ENCODE data around the gene ALDH1A1.

ALDH1A1 gene

DNA sequence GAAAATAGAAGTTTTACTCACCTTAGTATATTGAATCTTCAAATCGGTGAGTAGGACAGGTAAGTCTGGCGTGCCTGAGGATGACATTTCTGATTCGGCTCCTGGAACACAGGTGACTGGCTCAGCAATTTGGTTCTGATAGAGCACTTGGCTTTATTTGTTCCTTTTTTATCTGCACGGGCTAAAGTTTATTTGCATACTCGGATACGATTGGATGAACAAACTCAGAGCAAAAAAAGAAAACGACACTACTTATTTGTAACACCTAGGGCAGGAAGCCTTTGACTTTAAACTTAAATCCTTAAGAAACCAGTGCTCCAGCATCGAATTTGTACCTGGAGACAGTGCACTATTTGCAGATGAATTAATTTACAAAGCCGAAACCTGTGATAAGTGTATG is at the start of gene ALDH1A1:
Gene ALDH1A1, minus strand, starts transcription at position 140 of the 400 bp plus-strand sequence. Its CDS starts 53 bp downstream, at position 87.
- DNase-seq (ENCODE audit: low spot score), result no peak

- no peak for DNase-seq (ENCODE audit: low spot score)
Measured at GRCh38 chr9:73001860-73002259, 49.0 kb upstream of the ALDH1A1 start.

DNA sequence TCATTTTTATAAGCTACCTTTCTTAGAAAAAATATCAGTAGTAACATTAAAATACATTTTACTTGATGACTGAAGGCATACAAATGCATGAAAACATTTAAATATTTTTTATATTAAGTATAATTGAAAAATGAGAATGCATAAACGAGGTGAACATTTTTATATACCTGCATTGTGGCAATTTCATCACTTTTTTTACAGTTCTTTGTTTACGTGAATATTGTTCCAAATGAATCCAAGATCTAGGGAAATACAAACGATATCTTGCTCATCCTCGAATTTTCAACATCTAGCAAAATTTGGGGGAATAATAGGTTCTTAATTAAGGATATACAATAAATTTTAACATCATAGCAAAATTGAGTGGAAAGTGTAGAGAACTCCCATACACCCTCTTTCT is 45.5 kb upstream of the ALDH1A1 start:
- no peak for DNase-seq (ENCODE audit: low spot score)

GRCh38 chr9:72997387-72997995 is 44.6 kb upstream of the ALDH1A1 start:
- DNase-seq (ENCODE audit: low spot score), result no peak

- DNase-seq (ENCODE audit: low spot score), result no peak
Measured at GRCh38 chr9:72996684-72997314, 43.9 kb upstream of the ALDH1A1 start.

- no peak for DNase-seq (ENCODE audit: low spot score)
Measured at GRCh38 chr9:72996114-72996513, 43.3 kb upstream of the ALDH1A1 start.

- no peak for DNase-seq (ENCODE audit: low spot score)
Measured at GRCh38 chr9:72995131-72996024, 42.5 kb upstream of the ALDH1A1 start.

DNA sequence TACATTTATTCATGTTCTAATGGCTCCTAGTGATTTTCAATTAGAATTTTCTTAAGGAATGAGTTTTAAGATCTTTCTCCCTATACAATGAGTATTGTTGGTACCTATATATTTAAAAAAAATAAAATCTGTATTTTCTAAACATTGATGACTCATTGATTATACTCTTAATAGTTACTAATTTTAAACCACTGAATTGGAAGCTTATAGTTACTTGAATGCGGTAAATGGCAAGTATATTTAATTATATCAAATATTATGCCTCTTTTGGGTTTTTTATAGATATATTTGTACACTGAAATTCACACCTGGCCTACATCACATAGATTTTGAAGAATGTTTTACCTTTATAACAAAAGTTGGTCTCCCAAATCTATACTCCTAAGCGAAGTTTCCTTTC is 38.9 kb upstream of the ALDH1A1 start:
- no peak for DNase-seq (ENCODE audit: low spot score)

- no peak for DNase-seq (ENCODE audit: low spot score)
Measured at GRCh38 chr9:72990397-72991182, 37.7 kb upstream of the ALDH1A1 start.

DNA sequence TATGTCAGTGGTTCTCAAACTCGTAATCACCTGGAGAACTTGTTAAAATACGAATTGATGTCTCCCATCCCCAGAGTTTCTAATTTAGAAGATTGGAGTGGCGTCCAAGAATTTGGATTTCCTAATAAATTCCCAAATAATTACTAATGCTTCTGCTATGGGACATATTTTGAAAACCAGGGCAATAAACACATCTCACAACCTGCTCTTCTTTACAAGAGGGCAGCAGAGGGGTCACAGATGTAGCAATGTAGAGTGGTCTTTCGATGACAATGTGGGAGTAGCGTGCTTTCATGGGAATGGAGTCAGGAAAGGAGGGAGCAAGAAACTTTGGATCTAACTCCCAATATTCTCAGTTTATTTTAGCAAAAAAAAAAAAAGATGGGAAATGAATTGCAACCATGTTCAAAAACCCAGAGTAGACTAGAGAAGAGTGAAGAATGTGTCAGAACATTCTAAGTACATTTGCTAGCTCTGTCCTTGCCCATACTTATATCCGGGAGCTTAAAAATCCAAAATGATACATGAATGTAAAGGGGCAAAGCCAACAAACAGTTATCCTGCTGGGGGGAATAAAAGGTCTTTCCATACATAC is 33.8 kb upstream of the ALDH1A1 start:
- no peak for DNase-seq (ENCODE audit: low spot score)

GRCh38 chr9:72985746-72986145 is 32.9 kb upstream of the ALDH1A1 start:
- DNase-seq (ENCODE audit: low spot score), result no peak

DNA sequence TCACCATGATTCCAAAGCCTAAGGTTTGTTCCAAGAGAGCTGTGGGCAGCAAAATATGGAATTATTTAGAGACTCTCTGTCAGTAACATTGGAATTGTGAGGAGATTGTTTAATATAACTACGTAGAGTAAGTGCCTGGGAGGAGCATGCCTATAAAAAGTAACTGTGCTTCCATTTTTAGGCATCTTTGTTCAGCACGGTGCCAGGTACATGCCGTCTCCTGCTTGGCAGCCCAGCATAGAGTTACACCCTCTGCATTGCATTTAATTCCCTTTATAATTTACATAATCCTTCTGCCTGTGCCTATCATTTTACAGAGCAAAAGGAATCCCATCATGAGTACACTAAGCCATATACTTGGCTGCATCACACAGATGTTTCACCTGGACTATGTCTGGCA is 32.1 kb upstream of the ALDH1A1 start:
- DNase-seq (ENCODE audit: low spot score), result no peak

DNA sequence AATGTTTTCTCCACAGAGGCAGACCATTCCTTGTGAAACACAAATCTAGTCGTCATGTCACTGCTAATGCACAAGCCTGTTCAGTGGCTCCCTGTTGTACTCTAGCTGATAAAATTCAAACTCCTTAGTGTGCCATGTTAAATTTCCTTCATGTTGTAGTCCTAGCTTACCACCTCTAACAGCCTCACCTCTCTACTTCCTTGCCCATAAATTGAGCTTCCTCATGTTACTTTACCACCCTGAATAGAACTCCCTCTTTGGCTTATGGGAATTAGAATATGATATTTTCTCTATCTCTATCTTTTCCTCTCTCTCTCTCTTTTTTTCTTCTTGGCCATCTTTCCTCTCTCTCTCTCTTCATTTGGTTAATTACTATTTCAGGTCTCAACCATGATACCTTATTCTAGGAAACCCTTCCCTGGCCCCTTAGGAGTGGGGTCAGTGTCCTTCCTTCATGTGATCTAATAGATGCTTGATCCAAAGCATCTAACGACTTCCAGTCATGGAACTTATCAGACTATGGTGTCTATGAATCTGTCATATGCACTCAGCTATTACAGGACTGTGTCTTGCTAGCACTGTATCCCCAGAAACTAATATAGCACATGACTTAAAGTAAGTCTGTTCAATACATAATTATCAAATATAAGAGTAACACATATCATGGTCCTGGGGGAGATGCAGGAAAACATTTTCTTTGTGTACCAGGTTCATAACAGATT is 31.5 kb upstream of the ALDH1A1 start:
- DNase-seq (ENCODE audit: low spot score), result no peak

DNA sequence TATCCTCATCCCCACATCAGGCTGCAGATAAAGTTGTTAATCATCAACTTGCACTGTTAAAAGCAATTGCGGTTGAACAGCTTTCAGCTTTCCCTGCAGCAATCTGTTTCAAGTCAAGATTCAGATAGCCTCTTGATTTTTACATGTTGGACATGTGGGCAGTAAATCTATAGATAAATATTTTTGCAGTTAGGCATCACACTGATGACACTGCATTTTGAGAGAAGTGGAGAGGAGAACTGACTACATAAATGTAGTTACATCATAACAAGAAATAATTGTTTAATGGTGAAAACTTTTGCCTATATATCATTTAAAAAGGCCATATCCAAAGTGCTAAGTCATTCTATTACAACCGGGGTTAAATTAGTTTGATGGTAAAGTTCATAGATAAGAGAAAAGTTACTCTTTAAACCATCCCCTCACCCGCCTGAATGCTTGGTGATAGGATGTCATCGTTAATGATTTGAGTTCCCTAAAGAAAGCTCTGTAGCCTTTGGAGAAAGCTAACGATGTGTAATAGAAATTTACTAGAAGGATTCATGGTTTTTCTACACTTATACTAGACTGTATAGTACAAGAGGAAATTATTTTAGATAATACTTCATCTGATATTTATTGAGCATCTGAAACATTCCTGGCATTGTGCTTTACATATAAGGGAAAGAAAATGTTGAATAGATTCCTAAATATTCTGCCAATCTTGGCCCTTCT is 30.8 kb upstream of the ALDH1A1 start:
- no peak for DNase-seq (ENCODE audit: low spot score)

DNA sequence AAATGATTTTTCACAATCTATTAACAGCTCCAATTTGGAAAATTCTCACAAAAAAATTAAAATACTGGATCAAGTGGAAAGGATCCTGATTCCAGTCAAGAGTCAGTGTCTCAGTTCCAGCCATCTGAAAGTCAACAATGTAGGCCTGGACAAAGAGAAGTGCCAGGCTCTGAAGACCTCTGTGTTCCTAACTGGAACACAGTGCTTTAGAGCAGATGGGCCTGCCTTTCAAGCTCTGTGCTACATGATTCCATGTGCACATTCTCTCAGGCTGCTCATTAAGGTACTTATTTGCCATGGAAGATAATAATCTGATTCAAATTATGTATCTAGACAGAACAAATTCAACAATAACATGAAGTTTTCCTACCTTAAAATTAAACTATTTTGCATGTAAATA is 30.2 kb upstream of the ALDH1A1 start:
- DNase-seq (ENCODE audit: low spot score), result no peak

GRCh38 chr9:72982146-72982799 is 29.4 kb upstream of the ALDH1A1 start:
- no peak for DNase-seq (ENCODE audit: low spot score)

DNA sequence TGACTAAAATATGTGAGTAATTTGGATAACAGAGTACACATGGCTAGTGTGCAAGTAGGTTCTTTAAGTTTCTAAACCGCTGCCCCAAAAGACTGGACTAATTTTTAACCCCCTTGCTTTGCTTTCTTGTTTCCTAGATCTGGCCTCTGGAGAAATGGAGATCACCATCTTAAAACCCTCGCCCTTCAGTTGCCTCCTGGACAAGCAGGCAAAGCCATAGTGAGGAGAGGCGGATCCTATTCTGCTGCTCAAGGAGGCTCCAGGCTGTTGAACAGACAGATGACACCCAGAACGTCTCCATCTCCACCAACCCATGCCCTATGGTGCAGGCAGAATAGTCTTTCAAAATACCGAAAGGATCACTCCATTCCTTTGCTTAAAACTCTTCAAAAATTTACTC is 28.6 kb upstream of the ALDH1A1 start:
- DNase-seq (ENCODE audit: low spot score), result no peak

GRCh38 chr9:72980600-72981265 is 27.9 kb upstream of the ALDH1A1 start:
- DNase-seq (ENCODE audit: low spot score), result no peak

GRCh38 chr9:72980183-72980582 is 27.3 kb upstream of the ALDH1A1 start:
- DNase-seq (ENCODE audit: low spot score), result no peak
